ENCODE data around the gene NFIA. TPM values are rescaled to one million over a fixed set of nuclear protein-coding genes. Genes with fewer than 3 reads are reported as not detected.

The NFIA gene
- total and polyA plus RNA-seq, 10 of the 15 experiments (the other 5 are each of a cell fraction or from before 2014, with no cell fraction given), result 0.10 to 0.16 TPM; not detected in 8

- no peaks in the 10 kb centered on the region for H3K4me1 ChIP-seq (ENCODE audit: control insufficient read depth, insufficient read depth, low read length)
- ATAC-seq, result no peak
- no peaks in the 10 kb centered on the region for H3K27me3 ChIP-seq (replicated peaks in 1 of 2; ENCODE audit: control insufficient read depth in 2 of 2, insufficient read depth in 2 of 2, low read length in 1 of 2)
- in situ Hi-C loops (cut with MboI), result no loop called here
- no peaks in the 10 kb centered on the region for H4K20me1 ChIP-seq (ENCODE audit: control insufficient read depth, insufficient read depth)
- no peak for DNase-seq (ENCODE audit: low read depth, low spot score)
- no peak overlapping the region for H3K9ac ChIP-seq (ENCODE audit: control insufficient read depth, insufficient read depth, low read length)
- H3K36me3 ChIP-seq (ENCODE audit: control insufficient read depth in 2 of 2, insufficient read depth in 2 of 2, low read length in 1 of 2), result no peaks in the 10 kb centered on the region
- BruUV-seq (replicated peaks), result no TSS peak
- no peaks in the 10 kb centered on the region for H3K79me2 ChIP-seq (ENCODE audit: control insufficient read depth, insufficient read depth, low read length)
- no peak overlapping the region for H3K4me2 ChIP-seq (ENCODE audit: control insufficient read depth, insufficient read depth)
- H3K9me3 ChIP-seq (replicated peaks; ENCODE audit: control insufficient read depth, insufficient read depth, low read length), result no peaks in the 10 kb centered on the region
- SMC1A ChIA-PET (ENCODE audit: uncharacterized antibody, unreplicated experiment), result no interaction called here
- H3K4me3 ChIP-seq, result no peak overlapping the region
- 14% methylated on average over 2 of the region's 2 CpGs for WGBS (ENCODE audit: insufficient coverage, insufficient replicate concordance, low lambda C conversion rate, missing lambda C conversion rate)
- intact Hi-C loops (cut with micrococcal nuclease; ENCODE audit: unreplicated experiment), result no loop called here
- H2AFZ ChIP-seq (ENCODE audit: control insufficient read depth, low read depth, low read length), result no peak overlapping the region
- POLR2A ChIA-PET, result no interaction called here
- TF ChIP-seq ATF7 (IDR thresholded peaks at IDR 0.05; ENCODE audit: low read depth) (no peak), HCFC1 (IDR thresholded peaks at IDR 0.05; ENCODE audit: low read length) (no peak), SUPT20H (IDR thresholded peaks at IDR 0.05; ENCODE audit: borderline replicate concordance, control insufficient read depth, low read depth, low read length) (no peak), BCLAF1 (IDR thresholded peaks at IDR 0.05) (no peak), IKZF2 (IDR thresholded peaks at IDR 0.05) (no peak)
- TF ChIP-seq, protein P1, sequence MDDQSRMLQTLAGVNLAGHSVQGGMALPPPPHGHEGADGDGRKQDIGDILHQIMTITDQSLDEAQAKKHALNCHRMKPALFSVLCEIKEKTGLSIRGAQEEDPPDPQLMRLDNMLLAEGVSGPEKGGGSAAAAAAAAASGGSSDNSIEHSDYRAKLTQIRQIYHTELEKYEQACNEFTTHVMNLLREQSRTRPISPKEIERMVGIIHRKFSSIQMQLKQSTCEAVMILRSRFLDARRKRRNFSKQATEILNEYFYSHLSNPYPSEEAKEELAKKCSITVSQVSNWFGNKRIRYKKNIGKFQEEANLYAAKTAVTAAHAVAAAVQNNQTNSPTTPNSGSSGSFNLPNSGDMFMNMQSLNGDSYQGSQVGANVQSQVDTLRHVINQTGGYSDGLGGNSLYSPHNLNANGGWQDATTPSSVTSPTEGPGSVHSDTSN (IDR thresholded peaks at IDR 0.05; ENCODE audit: insufficient replicate concordance, low read depth, low read length), result no peak
- TF ChIP-seq, protein P2, sequence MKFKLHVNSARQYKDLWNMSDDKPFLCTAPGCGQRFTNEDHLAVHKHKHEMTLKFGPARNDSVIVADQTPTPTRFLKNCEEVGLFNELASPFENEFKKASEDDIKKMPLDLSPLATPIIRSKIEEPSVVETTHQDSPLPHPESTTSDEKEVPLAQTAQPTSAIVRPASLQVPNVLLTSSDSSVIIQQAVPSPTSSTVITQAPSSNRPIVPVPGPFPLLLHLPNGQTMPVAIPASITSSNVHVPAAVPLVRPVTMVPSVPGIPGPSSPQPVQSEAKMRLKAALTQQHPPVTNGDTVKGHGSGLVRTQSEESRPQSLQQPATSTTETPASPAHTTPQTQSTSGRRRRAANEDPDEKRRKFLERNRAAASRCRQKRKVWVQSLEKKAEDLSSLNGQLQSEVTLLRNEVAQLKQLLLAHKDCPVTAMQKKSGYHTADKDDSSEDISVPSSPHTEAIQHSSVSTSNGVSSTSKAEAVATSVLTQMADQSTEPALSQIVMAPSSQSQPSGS (IDR thresholded peaks at IDR 0.05; ENCODE audit: low read length), result no peak
- CTCF ChIA-PET, result interaction anchor here (1.1 kb wide), 1 partner anchor 10 kb away, joined by 3 read pairs; no protein-coding TSS in a partner anchor
- FAIRE-seq, result no peak
- no peak overlapping the region for H3K27ac ChIP-seq (ENCODE audit: control insufficient read depth, insufficient read depth)
- RAD21 ChIA-PET (ENCODE audit: unreplicated experiment), result no interaction called here
Observed at GRCh38 chr1:61165402-61165801, 83.0 kb downstream of the NFIA start.

Data from GM12878 (cell line).